Astrocyte of the spinal cord (primary cell): ENCODE data around the gene XPO6.

Source experiments
- DNase-seq: peaks from one replicate; pipeline ENCODE4 v3.0.0; 2011; ENCODE audit warnings: low read depth, low spot score
- H3K4me3 ChIP-seq: 2 replicates; pipeline ENCODE4 v1.5.1; 2011; ENCODE audit warnings: low read depth, mild to moderate bottlenecking, low read length, moderate library complexity
- CTCF ChIP-seq: IDR thresholded peaks from 2 replicates; pipeline ENCODE4 v1.5.1; 2012; ENCODE audit warnings: low read depth, mild to moderate bottlenecking, low read length, inconsistent platforms
- in situ Hi-C: cut with HindIII; loops from 2 replicates; pipeline ENCODE4 v1.10.0; 2017; ENCODE audit warnings: low sequenced_read_pairs

The XPO6 gene

GRCh38 chr16:28092721-28093384, 118.9 kb downstream of the XPO6 start:
- no peak for TF ChIP-seq CTCF
- DNase-seq: no peak
- no peak overlapping the region for H3K4me3 ChIP-seq
- in situ Hi-C loops: no loop called here

GRCh38 chr16:28091656-28092055, 120.1 kb downstream of the XPO6 start:
- DNase-seq: no peak
- in situ Hi-C loops: no loop called here

GRCh38 chr16:28090646-28091377, 121.0 kb downstream of the XPO6 start:
- peak; percentile 43 for DNase-seq
- in situ Hi-C loops: no loop called here
- no peak overlapping the region for H3K4me3 ChIP-seq
- peak; percentile 37 for TF ChIP-seq CTCF

More at GRCh38 chr16:28091656-28092055, 120.1 kb downstream of the XPO6 start:
- no peak overlapping the region for H3K4me3 ChIP-seq
- no peak for TF ChIP-seq CTCF

GRCh38 chr16:28089992-28090365, 121.8 kb downstream of the XPO6 start:
- in situ Hi-C loops: no loop called here

GRCh38 chr16:28089205-28089991, 122.4 kb downstream of the XPO6 start:
- no peak for TF ChIP-seq CTCF
- in situ Hi-C loops: no loop called here
- no peak overlapping the region for H3K4me3 ChIP-seq
- DNase-seq: no peak

More at GRCh38 chr16:28089992-28090365, 121.8 kb downstream of the XPO6 start:
- no peak overlapping the region for H3K4me3 ChIP-seq
- DNase-seq: no peak
- no peak for TF ChIP-seq CTCF

- no peak for TF ChIP-seq CTCF
- in situ Hi-C loops: no loop called here
- DNase-seq: no peak
- H3K4me3 ChIP-seq: no peak overlapping the region
These were observed 124.0 kb downstream of the XPO6 start for GRCh38 chr16:28087675-28088300.
